Left cardiac atrium (tissue), 4 donors: Measurements from ENCODE around the gene SMIM22. TPM values are rescaled to one million over a fixed set of nuclear protein-coding genes. Genes with fewer than 3 reads are reported as not detected.
"Not testable (repeated sequence)": the region's sequence is repeated elsewhere in the genome, so short reads cannot be mapped to it uniquely, and the experiment has no call there.

Experiments used
- ATAC-seq, 2 donors: fragments of 200-7000 bp; cut with Tn5 transposase; one replicate each; pipeline ENCODE4 v1.9.1; 2020; ENCODE audit warnings: mild to moderate bottlenecking in 2 of 2, moderate library complexity in 2 of 2
- DNase-seq: peaks from one replicate; pipeline ENCODE4 v3.0.0-alpha.2; 2020
- intact Hi-C, 2 donors: fragments of 100-400 bp; cut with DNase I; formaldehyde crosslinking; loops; one replicate each; pipeline versions ENCODE4 v1.14.1 to v1.15.1; 2022 to 2023
- total RNA-seq, 2 donors: library from RNA; stranded (reverse); fragmentation: NEBNext Ultra II Directional; extraction: Animal tissue kit (Norgen Biotek cat#: 25700); gene quantifications; one replicate each; pipeline ENCODE4 v1.2.1, GENCODE V29; 2021
- donor health status: DM: no; HTN: yes; CAD: no.
- donor health status: DM: no; HTN: yes; CAD: no; lungs with severe emphysema.
- donor health status: DM: yes; HTN: yes; CAD: no.
- donor health status: Dilated cardiomyopathy.

Gene SMIM22
- total RNA-seq, 2 donors from 2014 or later: not detected

DNA sequence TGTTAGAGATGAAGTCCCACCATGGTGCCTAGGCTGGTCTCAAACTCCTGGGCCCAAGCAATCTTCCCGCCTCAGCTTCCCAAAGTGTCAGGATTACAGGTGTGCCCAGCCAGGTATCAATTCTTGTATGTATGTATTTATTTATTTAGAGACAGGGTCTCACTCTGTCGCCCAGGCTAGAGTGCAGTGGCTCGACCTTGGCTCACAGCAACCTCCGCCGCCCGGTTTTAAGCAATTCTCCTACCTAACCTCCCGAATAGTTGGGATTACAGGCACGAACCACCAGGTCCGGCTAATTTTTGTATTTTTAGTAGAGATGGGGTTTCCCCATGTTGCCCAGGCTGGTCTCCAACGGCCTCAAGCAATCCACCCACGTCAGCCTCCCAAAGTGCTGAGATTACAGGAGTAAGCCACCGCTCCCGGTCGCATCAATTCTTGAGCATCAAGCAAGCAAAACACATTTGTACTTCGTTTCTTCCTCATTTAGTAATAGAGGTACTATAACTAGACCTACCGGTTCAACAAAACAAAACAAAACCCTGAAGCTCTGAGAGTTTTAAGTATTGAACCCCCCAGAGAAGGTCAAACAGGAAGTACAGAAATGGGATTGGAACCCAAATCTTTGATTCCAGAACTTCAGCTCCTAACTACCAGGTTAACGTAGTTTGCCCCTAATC, 27.2 kb upstream of the SMIM22 start:
- ATAC-seq: no peak
- no peak for DNase-seq
- intact Hi-C loops: no loop called here

- DNase-seq (peak; percentile 97), ATAC-seq (peak; percentile 93 to 94)
- intact Hi-C loops: no loop called here
Observed at GRCh38 chr16:4768549-4769305, 26.4 kb upstream of the SMIM22 start.

GRCh38 chr16:4769306-4769638, 25.9 kb upstream of the SMIM22 start:
- no peak for ATAC-seq
- no peak for DNase-seq
- intact Hi-C loops: no loop called here

DNA sequence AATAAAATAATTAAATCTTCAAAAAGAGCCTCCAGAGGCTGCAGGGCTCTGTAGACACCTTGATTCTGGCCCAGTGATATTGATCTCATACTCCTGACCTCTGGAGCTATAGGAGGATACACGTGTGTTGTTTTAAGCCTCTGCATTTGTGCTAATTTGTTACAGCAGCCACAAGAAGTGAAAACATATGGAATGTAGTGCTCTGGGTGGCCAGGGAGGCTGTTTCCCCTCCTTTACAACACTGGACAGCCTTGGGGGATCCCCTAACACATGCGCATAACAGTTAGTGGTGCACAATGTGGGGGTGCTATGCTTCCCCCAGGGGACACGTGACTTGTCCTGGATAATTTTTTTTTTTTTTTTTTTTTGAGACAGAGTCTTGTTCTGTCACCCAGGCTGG, 23.5 kb upstream of the SMIM22 start:
- intact Hi-C loops: no loop called here
- no peak for ATAC-seq
- DNase-seq: no peak

- intact Hi-C loops: no loop called here
- ATAC-seq (no peak), DNase-seq (no peak)
Observed at GRCh38 chr16:4772351-4772750, 22.8 kb upstream of the SMIM22 start.

DNA sequence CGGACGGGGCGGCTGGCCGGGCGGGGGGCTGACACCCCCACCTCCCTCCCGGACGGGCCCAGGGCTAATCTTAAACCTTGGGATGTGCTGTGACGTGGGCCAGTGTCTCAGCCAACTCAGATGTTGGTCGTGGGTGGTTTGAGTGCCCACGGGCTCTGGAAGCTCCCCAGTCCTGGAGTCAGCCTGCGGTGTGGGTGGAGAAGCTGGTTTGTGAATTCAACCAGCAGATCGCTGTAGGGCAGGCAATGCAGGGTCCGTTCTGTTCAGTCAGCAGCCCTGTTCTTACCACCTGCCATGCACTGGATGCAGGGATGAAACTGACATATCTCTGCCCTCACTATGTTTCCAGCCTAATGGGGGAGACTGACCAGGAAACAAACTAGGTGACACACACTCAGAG, 20.2 kb upstream of the SMIM22 start:
- ATAC-seq: no peak
- intact Hi-C loops: no loop called here

GRCh38 chr16:4776141-4776705, 18.9 kb upstream of the SMIM22 start:
- DNase-seq (no peak), ATAC-seq (no peak)

More for the DNA sequence above, 20.2 kb upstream of the SMIM22 start:
- no peak for DNase-seq

GRCh38 chr16:4777339-4778049, 17.7 kb upstream of the SMIM22 start:
- DNase-seq (no peak), ATAC-seq (no peak)
- intact Hi-C loops: no loop called here

More at GRCh38 chr16:4776141-4776705, 18.9 kb upstream of the SMIM22 start:
- intact Hi-C loops: no loop called here

DNA sequence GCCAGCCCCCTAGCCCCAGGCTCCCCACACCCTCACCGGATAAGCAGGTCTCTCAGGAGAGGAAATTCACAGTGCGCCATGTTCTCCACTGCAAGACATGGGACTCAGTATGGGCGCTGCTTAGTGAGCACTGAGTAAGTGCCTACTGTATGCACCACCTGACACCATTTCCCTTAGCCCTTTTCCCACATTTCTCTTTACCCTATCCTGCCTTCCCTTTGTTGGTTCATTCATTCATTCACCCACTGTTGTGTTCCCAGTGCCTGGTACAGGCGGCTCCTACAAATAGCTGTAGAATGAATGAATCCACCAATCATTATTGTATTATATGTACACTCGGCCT, 17.1 kb upstream of the SMIM22 start:
- intact Hi-C loops: no loop called here
- no peak for DNase-seq
- ATAC-seq: no peak

- ATAC-seq (no peak), DNase-seq (no peak)
- intact Hi-C loops: no loop called here
Observed at GRCh38 chr16:4780235-4780634, 14.9 kb upstream of the SMIM22 start.

DNA sequence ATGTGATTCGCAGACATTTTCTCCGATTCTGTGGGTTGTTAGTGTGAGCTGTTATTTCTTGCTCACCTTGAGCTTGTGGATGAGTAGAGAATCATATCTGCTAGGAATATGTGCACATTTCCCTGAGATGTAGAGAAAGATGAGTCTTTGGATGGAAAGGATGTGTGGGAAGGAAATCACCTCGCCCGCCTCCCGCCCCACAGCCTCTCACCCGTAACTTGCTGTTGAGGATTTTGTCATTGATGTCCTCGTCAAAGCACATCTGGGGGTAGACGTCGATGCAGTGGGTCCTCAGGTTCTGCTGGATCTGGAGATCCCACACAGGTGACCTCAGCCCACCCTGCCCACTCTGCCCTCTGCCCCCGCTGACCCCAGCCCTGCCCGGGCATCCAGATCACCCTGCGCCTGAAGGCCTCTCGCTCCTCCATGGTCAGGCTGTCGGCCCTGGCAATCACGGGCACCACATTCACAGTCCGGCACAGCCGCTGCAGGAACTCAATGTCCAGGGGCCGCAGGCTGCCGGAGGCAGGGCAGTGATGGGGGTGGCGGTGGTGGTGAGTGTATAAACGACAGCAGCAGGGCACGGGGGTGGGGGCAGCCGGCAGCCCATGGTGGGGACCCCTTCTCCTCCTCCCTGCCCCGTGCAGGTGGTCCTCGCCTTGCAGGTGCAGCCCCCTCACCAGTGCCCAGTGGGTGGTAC, 11.8 kb upstream of the SMIM22 start:
- DNase-seq: no peak
- ATAC-seq: no peak
- intact Hi-C loops: no loop called here

DNA sequence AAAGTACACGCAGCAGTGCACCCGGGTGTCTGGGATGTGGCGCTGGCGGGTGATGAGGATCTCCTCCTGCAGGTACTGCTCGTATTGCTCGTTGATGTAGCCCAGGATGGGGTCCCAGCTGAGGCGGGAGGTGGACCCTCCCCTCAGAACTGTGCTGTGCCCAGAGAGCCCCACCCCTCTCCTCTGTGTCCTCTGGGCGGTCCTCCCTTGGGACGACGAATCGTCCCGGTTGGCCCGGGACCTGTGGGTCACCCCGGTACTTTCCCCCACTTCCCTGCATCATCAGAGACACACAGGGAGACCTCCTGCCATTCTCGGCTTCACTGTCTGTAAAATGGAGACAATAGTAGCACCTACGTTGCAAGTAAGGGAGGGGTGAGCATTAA, 11.2 kb upstream of the SMIM22 start:
- DNase-seq (no peak), ATAC-seq (no peak)
- intact Hi-C loops: no loop called here

DNA sequence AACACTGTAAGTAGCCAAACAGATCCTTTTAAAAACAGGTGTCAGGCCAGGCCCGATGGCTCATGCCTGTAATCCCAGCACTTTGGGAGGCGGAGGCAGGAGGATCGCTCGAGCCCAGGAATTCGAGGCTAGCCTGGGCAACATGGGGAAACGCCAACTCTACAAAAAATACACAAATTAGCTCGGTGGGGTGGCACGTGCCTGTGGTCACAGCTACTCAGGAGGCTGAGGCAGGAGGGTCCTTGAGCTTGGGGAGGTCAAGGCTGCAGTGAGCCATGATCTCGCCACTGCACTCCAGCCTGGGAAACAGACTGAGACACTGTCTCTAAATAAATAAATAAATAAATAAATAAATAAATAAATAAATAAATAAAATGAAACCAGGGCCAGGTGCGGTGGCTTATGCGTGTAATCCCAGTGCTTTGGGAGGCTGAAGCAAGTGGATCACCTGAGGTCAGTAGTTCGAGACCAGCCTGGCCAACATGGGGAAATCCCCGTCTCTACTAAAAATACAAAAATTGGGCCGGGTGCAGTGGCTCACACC, 10.7 kb upstream of the SMIM22 start:
- intact Hi-C loops, ATAC-seq, DNase-seq: not testable (repeated sequence)

- intact Hi-C loops: no loop called here
- DNase-seq (no peak), ATAC-seq (no peak)
Observed at GRCh38 chr16:4785758-4786433, 9.3 kb upstream of the SMIM22 start.

GRCh38 chr16:4787068-4787467, 8.1 kb upstream of the SMIM22 start:
- DNase-seq (no peak), ATAC-seq (no peak)
- intact Hi-C loops: no loop called here

- no peak for ATAC-seq
- DNase-seq: no peak
- intact Hi-C loops: no loop called here
Observed at GRCh38 chr16:4787627-4788482, 7.3 kb upstream of the SMIM22 start, which contains the start of gene SEPTIN12. SEPTIN12 (minus strand) TSS chr16:4788345; CDS start chr16:4787645, 700 bp downstream.

DNA sequence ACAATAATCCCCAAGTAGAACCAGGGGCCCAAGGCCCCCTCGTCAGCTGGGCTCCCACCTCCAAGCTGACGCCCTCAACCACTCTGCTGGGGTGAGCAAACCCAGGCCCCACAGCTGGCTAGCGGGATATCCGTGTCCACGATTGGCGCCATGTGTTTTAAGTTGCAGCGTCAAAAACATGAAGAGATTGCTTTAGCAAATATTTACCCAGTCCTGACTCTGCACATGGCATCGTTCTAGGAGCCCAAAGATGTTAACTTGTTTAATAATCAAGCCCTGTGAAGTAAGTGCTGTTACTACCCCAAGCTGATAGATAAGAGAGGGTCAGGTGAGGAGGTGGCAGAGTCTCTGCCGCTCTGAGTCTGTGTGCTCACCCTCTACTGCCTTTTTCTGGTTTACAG, 6.7 kb upstream of the SMIM22 start:
- intact Hi-C loops: no loop called here
- ATAC-seq (no peak), DNase-seq (no peak)

DNA sequence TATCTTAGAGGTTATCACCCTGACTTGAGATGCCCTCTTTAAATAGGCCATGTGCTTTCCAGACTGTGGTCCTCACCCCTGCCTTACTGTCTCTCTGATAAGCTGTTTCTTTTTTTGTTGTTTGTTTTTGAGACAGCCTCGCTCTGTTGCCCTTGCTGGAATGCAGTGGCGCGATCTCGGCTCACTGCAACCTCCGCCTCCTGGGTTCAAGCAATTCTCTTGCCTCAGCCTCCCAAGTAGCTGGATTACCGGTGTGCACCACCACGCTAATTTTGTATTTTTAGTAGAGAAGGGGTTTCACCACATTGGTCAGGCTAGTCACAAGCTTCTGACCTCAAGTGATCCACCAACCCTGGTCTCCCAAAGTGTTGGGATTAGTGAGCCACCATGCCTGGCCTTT, 6.3 kb upstream of the SMIM22 start:
- DNase-seq (no peak), ATAC-seq (no peak)
- intact Hi-C loops: no loop called here
